Measurements from ENCODE around the gene PLCE1. TPM values are rescaled to one million over a fixed set of nuclear protein-coding genes. Genes with fewer than 3 reads are reported as not detected.

The PLCE1 gene
- total and polyA plus RNA-seq, 2 of the 4 experiments (the other 2 are of a cell fraction) = 2.2 to 4.5 TPM

GRCh38 chr10:94010116-94010515 is 16.4 kb downstream of the PLCE1 start:
- Histone ChIP-seq H3K9me1 (ENCODE audit: insufficient read depth, low read length) (peaks cover 4% of the 10 kb centered on the region), H2AFZ (replicated peaks; ENCODE audit: low read length, poor library complexity) (no peak overlapping the region), H3K4me3 (ENCODE audit: insufficient read depth, low read depth, low read length) (no peak overlapping the region), H4K8ac (ENCODE audit: low read depth in 2 of 2, low read length in 2 of 2) (no peak overlapping the region), H3K27me3 (ENCODE audit: control insufficient read depth, insufficient read depth, low read length) (no peaks in the 10 kb centered on the region), H3K9me3 (ENCODE audit: control insufficient read depth, insufficient read depth, low read length) (no peaks in the 10 kb centered on the region; the same call in 1 of the 2 replicates), H3K4me1 (ENCODE audit: control insufficient read depth, insufficient read depth, low read length) (peaks cover 3% of the 10 kb centered on the region), H3K56ac (ENCODE audit: extremely low read depth, insufficient read depth, low read length) (no peak overlapping the region), H4K20me1 (ENCODE audit: insufficient read depth, low read length) (no peaks in the 10 kb centered on the region; the same call in 1 of the 2 replicates), H3K9ac (ENCODE audit: low read depth, low read length) (no peak overlapping the region), H2BK20ac (ENCODE audit: low read depth, low read length) (no peak overlapping the region), H3K14ac (replicated peaks; ENCODE audit: low read depth, low read length) (no peak overlapping the region), H3K27ac (ENCODE audit: insufficient read depth, low read length) (no peak overlapping the region), H2BK120ac (ENCODE audit: low read depth, low read length) (no peak overlapping the region), H2BK5ac (ENCODE audit: low read depth, low read length, poor library complexity, severe bottlenecking) (no peak overlapping the region), H4K5ac (ENCODE audit: low read depth, low read length) (no peak overlapping the region), H3K36me3 (ENCODE audit: control insufficient read depth, insufficient read depth, low read length) (no peaks in the 10 kb centered on the region), H3K4ac (ENCODE audit: low read depth, low read length) (no peak overlapping the region), H2AK9ac (replicated peaks; ENCODE audit: low read depth, low read length, poor library complexity) (no peak overlapping the region), H2AK5ac (ENCODE audit: low read depth, low read length) (no peak overlapping the region), H3K18ac (ENCODE audit: low read depth, low read length) (no peak overlapping the region), H3K4me2 (ENCODE audit: low read depth, low read length) (no peak overlapping the region), H3K23ac (ENCODE audit: low read depth, low read length) (no peak overlapping the region), H3K79me1 (ENCODE audit: low read depth in 1 of 2, low read length in 2 of 2) (no peaks in the 10 kb centered on the region), H4K91ac (ENCODE audit: insufficient read depth, low read depth, low read length) (no peak overlapping the region), H2BK15ac (ENCODE audit: low read depth, low read length) (no peak overlapping the region)
- POLR2A ChIA-PET (ENCODE audit: unreplicated experiment) = no interaction called here
- DNase-seq (no peak), ATAC-seq (ENCODE audit: low read depth) (no peak)
- 100% methylated on average over 1 of the region's 2 CpGs; no CpG with 5 or more reads in 1 of the 2 experiments for WGBS, 2 experiments (ENCODE audit: extremely low coverage in 2 of 2, insufficient read length in 1 of 2)
- no peak for TF ChIP-seq SMC3 (IDR thresholded peaks at IDR 0.05; ENCODE audit: low read depth, low read length)
- TF ChIP-seq USF2 (IDR thresholded peaks at IDR 0.05; ENCODE audit: low read depth, low read length) = no peak
- no peak for TF ChIP-seq RAD21 (IDR thresholded peaks at IDR 0.05; ENCODE audit: low read length)
- TF ChIP-seq, protein P1, sequence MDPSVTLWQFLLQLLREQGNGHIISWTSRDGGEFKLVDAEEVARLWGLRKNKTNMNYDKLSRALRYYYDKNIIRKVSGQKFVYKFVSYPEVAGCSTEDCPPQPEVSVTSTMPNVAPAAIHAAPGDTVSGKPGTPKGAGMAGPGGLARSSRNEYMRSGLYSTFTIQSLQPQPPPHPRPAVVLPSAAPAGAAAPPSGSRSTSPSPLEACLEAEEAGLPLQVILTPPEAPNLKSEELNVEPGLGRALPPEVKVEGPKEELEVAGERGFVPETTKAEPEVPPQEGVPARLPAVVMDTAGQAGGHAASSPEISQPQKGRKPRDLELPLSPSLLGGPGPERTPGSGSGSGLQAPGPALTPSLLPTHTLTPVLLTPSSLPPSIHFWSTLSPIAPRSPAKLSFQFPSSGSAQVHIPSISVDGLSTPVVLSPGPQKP (IDR thresholded peaks at IDR 0.05; ENCODE audit: borderline replicate concordance, low read depth, low read length) = no peak
- TF ChIP-seq NFE2L2 (IDR thresholded peaks at IDR 0.05; ENCODE audit: low read depth, low read length) = no peak
- no peak for TF ChIP-seq FOS (IDR thresholded peaks at IDR 0.05; ENCODE audit: low read depth, low read length)
- TF ChIP-seq MAFK (IDR thresholded peaks at IDR 0.05; ENCODE audit: low read depth, low read length) = no peak
- TF ChIP-seq, protein P2, sequence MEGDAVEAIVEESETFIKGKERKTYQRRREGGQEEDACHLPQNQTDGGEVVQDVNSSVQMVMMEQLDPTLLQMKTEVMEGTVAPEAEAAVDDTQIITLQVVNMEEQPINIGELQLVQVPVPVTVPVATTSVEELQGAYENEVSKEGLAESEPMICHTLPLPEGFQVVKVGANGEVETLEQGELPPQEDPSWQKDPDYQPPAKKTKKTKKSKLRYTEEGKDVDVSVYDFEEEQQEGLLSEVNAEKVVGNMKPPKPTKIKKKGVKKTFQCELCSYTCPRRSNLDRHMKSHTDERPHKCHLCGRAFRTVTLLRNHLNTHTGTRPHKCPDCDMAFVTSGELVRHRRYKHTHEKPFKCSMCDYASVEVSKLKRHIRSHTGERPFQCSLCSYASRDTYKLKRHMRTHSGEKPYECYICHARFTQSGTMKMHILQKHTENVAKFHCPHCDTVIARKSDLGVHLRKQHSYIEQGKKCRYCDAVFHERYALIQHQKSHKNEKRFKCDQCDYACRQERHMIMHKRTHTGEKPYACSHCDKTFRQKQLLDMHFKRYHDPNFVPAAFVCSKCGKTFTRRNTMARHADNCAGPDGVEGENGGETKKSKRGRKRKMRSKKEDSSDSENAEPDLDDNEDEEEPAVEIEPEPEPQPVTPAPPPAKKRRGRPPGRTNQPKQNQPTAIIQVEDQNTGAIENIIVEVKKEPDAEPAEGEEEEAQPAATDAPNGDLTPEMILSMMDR (conservative IDR thresholded peaks at IDR 0.05; ENCODE audit: low read depth, low read length) = no peak
- no peak for TF ChIP-seq RFX5 (IDR thresholded peaks at IDR 0.05; ENCODE audit: low read depth, low read length)
- TF ChIP-seq RCOR1 (IDR thresholded peaks at IDR 0.05; ENCODE audit: insufficient replicate concordance, low read length) = no peak
- no peak for TF ChIP-seq CEBPB (IDR thresholded peaks at IDR 0.05; ENCODE audit: low read depth, low read length)
- no peak for TF ChIP-seq BHLHE40 (IDR thresholded peaks at IDR 0.05; ENCODE audit: low read depth, low read length)
- no peak for TF ChIP-seq CHD1 (IDR thresholded peaks at IDR 0.05; ENCODE audit: low read depth, low read length)
- TF ChIP-seq MXI1 (IDR thresholded peaks at IDR 0.05; ENCODE audit: borderline replicate concordance, low read depth, low read length) = no peak
- TF ChIP-seq POLR2A (IDR thresholded peaks at IDR 0.05; ENCODE audit: low read depth, low read length) = no peak
- no peak for TF ChIP-seq MAZ (IDR thresholded peaks at IDR 0.05; ENCODE audit: borderline replicate concordance, low read depth, low read length)
- dilution Hi-C loops (cut with HindIII; ENCODE audit: low sequenced_read_pairs, unreplicated experiment) (no loop called here), intact Hi-C loops (cut with micrococcal nuclease) (no loop called here), in situ Hi-C loops (cut with MboI; ENCODE audit: low sequenced_read_pairs) (no loop called here)
- no TSS peak for BruUV-seq (replicated peaks)
- CTCF ChIA-PET = no interaction called here
